T-helper 22 cell (primary cell): ENCODE data around the gene GPRIN2.

Experiments
- DNase-seq: peaks from one replicate; pipeline ENCODE4 v3.0.0-alpha.2; 2020; ENCODE audit warnings: low read depth

The GPRIN2 gene

GRCh38 chr10:46549171-46550075 is 7.0 kb downstream of the GPRIN2 start:
- no peak for DNase-seq

DNA sequence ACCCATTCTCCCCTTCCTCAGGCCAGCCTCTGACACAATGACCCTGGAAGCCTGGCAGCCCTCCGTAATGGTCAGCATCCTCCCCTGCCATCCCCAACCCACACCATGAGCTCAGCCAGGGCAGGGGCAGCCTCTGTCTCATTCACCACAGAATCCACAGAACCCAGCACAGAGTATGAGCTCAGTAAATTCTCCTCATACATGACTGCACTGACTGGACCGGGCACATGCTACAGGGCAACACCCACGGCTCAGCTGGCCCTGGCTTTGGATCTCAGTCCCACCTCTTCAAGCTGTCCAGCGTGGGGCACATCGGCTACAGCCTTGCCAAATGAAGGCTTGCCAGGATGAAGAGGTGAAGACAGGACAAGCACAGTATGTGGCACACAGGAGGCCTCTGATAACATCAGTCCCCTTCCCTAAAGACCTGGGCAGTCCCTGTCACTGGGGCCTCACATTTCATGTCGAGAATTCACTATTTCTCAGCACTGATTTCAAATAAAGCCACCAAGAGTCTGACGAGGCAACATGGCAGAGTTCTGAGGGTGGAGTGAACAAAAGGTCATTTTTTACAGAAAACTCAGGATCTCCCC is 7.9 kb downstream of the GPRIN2 start:
- DNase-seq, result no peak

DNA sequence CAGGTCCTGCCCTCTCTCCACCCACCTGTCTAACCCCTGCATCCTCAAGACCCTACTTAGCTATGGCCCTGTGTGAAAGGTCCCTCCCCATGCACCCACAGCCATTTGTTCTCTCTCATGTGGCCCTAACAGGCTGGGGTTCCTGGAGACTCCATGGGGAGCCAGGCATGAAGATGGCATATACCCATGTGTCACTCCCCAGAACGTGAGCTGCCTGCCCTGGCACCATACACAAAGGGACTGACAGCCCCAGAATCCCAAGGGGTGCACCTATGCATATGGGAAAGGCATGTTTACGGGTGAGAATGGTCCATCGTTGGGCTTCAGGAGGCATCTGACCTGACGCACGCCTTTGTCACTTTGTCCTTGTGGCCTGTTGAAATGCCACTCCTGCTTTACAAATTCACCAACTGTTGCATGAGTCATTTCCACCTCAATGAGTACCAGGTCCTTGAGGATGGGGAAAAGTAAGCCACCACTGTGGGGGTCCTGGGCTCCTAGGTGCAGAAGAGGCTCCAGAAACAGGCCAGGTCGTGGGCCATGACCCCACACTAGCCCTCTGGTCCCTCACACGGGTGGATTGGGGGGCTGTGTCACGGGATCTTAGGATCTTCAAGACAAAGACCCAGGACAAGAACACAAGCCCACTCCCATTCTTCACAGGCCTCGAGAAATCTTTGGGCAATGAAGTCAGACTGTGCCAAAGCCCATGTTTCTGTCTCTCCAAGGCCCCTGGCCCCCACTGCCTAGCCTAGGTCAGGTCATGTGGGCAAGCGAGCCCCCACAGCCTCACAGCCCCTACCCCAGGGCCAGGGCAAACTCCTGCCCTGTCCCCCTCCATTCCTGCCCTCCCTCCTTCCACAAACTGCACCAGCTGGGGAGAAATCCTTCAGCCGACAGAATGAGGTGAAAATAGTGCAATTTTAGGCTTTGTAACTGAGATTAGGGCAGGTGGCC is 8.6 kb downstream of the GPRIN2 start:
- no peak for DNase-seq

- no peak for DNase-seq
These were observed 9.6 kb downstream of the GPRIN2 start for GRCh38 chr10:46546591-46547540.

- no peak for DNase-seq
These were observed 10.4 kb downstream of the GPRIN2 start for GRCh38 chr10:46545861-46546590.

DNA sequence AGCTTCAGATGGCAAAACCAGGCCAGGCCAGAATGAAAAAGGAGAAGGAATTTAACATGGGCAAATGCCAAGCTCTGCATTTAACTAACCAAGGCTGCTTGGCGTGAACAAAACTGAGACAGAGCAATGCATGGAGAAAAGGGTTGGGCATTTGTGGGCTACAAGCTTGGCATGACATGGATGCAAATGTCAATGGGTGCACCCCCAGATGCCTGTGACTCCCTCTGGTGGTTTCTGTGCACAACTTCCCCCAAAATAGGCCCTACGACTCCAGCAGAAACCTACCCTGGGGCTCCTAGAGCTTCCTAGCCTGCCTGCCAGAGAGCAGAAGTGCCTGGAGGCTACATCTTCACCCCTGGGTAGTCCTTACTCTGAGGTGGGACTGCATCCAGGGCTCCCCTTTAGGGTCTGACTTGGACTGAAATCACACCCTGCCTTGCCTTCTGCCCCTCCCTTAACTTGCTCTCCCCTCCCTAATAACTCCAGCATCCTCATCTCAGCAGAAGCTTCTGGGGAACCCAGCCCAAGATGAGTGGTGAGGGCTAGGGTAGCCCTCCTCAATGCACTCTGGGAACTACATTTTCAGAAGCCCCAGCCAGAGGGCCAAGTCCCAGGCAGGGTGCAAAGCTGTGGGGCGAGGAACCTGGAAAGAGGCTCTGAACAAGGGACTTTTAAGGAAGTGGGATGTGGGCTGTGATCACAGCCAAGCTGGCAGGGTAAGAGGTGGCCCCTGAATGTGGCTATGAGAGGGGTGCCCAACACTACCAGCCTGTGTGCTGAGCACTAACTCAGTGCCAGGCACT is 11.3 kb downstream of the GPRIN2 start:
- DNase-seq, result no peak

- DNase-seq, result no peak
These were observed 12.7 kb downstream of the GPRIN2 start for GRCh38 chr10:46543466-46544377.

GRCh38 chr10:46542567-46543465 is 13.6 kb downstream of the GPRIN2 start:
- DNase-seq, result no peak

DNA sequence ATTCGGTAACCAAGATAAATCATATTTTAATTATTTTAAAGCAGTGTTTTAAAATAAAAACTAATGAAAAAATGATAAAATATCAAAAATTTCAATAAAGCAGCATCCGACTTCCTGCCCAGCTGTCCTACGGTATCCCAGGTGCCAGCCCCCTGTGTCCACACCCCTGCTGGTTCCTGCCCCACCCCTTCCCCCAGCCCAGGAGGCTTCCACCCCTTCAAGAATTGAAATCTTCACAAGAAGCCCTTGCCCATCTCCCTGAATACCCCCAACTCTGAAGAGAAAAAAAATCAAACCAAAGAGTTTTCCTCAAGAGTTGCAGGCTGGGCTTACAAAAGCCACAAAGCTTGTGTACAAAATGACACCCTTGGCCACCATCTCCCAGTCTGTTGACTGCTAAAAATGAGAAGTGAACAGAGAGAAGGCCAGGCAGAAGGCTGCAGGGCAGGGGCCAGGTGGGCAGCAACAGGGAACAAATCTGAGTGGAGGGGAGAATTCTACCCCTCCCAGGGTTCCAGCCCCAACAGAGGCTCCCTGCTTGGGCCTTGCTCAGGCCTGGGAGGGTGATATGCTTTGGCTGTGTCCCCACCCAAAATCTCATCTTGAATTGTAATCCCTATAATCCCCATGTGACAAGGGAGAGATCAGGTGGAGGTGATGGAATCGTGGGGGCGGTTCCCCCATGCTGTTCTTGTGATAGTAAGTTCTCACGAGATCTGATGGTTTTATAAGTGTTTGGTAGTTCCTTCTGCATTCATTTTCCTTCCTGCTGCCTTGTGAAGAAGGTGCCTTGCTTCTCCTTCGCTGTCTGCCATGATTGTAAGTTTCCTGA is 14.5 kb downstream of the GPRIN2 start:
- DNase-seq, result no peak

DNA sequence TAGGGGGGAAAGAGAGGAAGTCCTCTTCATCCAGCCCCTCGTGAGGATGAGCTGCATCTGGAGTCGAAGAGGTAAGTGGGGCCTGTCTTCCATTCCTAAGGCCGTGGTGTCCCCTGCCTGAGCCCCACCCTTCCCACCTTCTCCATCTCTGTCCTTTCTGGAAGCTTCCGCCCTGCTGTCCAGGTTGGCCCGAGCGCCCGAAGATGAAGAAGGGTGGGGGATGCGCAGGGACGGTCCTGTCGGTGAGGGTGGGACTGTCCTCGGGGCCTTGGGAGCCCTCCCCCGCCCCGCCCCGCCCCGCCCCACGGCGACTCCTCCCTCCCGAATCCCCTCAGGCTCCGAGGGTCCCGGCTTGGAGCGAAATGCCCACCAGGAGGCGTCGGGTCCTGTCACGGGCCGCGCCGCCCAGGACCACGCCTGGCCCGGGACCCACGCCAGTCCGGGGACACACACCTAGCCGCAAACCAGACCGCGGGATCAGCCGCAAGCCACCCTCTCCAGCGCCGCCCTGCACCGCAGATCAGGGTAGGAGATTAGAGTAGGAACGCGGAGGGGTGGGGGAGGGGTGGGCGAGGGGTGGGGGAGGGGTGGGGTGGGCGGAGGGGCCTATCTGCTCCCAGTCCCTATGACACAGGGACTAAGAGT is 15.3 kb downstream of the GPRIN2 start:
- no peak for DNase-seq

DNA sequence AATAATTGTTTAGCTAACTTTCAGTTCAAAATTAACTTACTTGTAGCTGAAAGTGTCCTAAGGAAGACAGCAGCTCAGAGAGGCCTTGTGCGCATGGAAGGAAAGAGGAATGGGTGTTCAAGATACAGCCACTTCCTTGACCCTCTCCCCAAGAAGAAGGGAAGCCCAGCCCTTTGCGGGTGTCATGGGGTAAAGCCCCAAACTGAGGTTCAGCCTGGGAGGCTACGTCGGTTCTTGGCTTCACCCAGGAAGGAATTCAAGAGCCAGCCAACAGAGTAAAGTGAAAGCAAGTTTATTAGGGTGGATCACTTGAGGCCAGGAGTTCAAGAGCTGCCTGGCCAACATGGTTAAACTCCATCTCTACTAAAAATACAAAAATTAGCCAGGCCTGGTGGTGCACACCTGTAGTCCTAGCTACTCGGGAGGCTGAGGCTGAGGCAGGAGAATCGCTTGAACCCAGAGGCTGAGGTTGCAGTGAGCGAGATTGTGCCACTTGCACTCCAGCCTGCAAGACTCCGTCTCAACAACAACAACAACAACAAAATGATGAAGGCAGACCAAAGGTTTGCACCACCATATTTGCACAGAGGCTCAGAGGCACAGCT is 15.9 kb downstream of the GPRIN2 start:
- no peak for DNase-seq

DNA sequence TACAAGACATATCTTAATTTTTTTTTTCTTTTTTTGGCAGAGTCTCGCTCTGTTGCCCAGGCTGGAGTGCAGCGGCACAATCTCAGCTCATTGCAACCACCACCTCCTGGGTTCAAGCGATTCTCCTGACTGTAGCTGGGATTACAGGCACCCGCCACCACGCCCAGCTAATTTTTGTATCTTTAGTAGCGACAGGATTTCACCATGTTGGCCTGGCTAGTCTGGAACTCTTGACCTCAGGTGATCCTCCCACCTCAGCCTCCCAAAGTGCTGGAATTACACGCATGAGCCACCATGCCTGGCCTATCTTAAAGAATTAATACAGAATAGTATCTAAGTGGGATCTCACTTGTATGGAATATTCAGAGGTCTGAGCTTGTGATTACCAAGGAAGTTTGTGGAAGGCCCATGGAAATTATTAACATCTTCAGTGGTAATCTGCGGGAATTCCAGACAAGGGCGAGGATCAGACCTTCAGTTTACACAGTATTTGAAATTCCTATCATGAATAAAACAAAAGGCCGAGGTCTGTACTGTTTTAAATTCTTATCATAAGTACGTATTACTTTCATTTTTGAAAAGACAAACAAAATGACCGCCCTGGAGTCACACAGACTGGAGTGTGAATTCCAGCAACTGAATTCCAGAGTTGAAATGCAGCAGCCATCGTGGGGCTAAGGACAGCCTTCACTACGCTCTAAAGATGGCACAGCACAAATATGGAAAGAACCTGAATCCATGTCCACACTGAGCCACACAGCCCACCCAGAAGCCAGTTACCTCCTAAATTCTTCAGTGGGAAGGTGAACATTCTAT is 16.7 kb downstream of the GPRIN2 start:
- no peak for DNase-seq

- no peak for DNase-seq
These were observed 17.6 kb downstream of the GPRIN2 start for GRCh38 chr10:46538717-46539426.

- no peak for DNase-seq
These were observed 18.3 kb downstream of the GPRIN2 start for GRCh38 chr10:46538155-46538554.
